Ovary (tissue), 3 donors: ENCODE data around the gene CHST9.

Experiments
- CTCF ChIP-seq, 3 donors: fragments of 450-650 bp in 2 of 3; fragments of 200-600 bp in 1 of 3; IDR thresholded peaks; one replicate each; pipeline versions ENCODE4 v1.5.1 to v1.8.0; 2016 to 2022; ENCODE audit warnings: antibody characterized with exemption in 3 of 3, mild to moderate bottlenecking in 1 of 3
- EP300 ChIP-seq: sonication (generic); formaldehyde crosslinking; IDR thresholded peaks from one replicate; pipeline ENCODE4 v1.6.1; 2017; ENCODE audit warnings: antibody characterized with exemption
- POLR2A ChIP-seq: fragments of 450-650 bp; IDR thresholded peaks from one replicate; pipeline ENCODE4 v1.6.1; 2017; ENCODE audit warnings: antibody characterized with exemption, mild to moderate bottlenecking, moderate library complexity
- donor health status: DM: no; HTN: no; CAD: no.

GRCh38 chr18:26981360-26982082 lies 203.6 kb downstream of the CHST9 start:
- TF ChIP-seq CTCF (IDR thresholded peaks at IDR 0.05) (no peak), POLR2A (no peak), EP300 (no peak)
